Parathyroid adenoma (tissue), 2 donors: ENCODE results near the gene TFB2M.

ENCODE experiments used
- H2AFZ ChIP-seq: fragments of 300-600 bp; sonication (generic); one replicate; pipeline ENCODE4 v1.7.0; 2017; ENCODE audit warnings: antibody characterized with exemption, mild to moderate bottlenecking
- H3K27ac ChIP-seq: fragments of 300-600 bp; sonication (generic); one replicate; pipeline ENCODE4 v1.7.0; 2017
- H3K27me3 ChIP-seq: fragments of 300-600 bp; sonication (generic); one replicate; pipeline ENCODE4 v1.7.0; 2017; ENCODE audit warnings: low read length; ENCODE audit not compliant: control insufficient read depth, insufficient read depth
- H3K36me3 ChIP-seq: fragments of 300-600 bp; sonication (generic); one replicate; pipeline ENCODE4 v1.7.0; 2017; ENCODE audit warnings: low read length; ENCODE audit not compliant: control insufficient read depth, insufficient read depth
- H3K4me1 ChIP-seq: fragments of 300-600 bp; sonication (generic); one replicate; pipeline ENCODE4 v1.7.0; 2017; ENCODE audit warnings: control low read depth
- H3K4me2 ChIP-seq: fragments of 300-600 bp; sonication (generic); one replicate; pipeline ENCODE4 v1.7.0; 2017; ENCODE audit warnings: low read length
- H3K4me3 ChIP-seq: fragments of 300-600 bp; sonication (generic); one replicate; pipeline ENCODE4 v1.7.0; 2017; ENCODE audit warnings: low read depth, low read length
- H3K79me2 ChIP-seq: fragments of 300-600 bp; sonication (generic); one replicate; pipeline ENCODE4 v1.7.0; 2017; ENCODE audit warnings: control low read depth
- H3K9ac ChIP-seq: fragments of 300-600 bp; sonication (generic); one replicate; pipeline ENCODE4 v1.7.0; 2017; ENCODE audit warnings: mild to moderate bottlenecking
- H3K9me3 ChIP-seq: fragments of 300-600 bp; sonication (generic); one replicate; pipeline ENCODE4 v1.7.0; 2017; ENCODE audit warnings: low read length; ENCODE audit not compliant: control insufficient read depth
- CTCF ChIP-seq: fragments of 300-600 bp; sonication (generic); IDR thresholded peaks from one replicate; pipeline ENCODE4 v1.7.0; 2017; ENCODE audit warnings: antibody characterized with exemption, mild to moderate bottlenecking
- donor health status: primary hyperparathyroidism.

The TFB2M gene

GRCh38 chr1:246540738-246541491, 25.1 kb downstream of the TFB2M start:
- H3K36me3 ChIP-seq: peaks cover 3% of the 10 kb centered on the region
- no peak overlapping the region for H3K4me2 ChIP-seq
- H3K9me3 ChIP-seq: no peaks in the 10 kb centered on the region
- no peak for TF ChIP-seq CTCF
- H2AFZ ChIP-seq: no peak overlapping the region
- H3K79me2 ChIP-seq: no peaks in the 10 kb centered on the region
- no peak overlapping the region for H3K27ac ChIP-seq
- no peaks in the 10 kb centered on the region for H3K4me1 ChIP-seq
- H3K4me3 ChIP-seq: no peak overlapping the region
- H3K27me3 ChIP-seq: no peaks in the 10 kb centered on the region
- H3K9ac ChIP-seq: no peak overlapping the region

- no peak overlapping the region for H2AFZ ChIP-seq
- H3K27ac ChIP-seq: no peak overlapping the region
- no peak for TF ChIP-seq CTCF
Observed at GRCh38 chr1:246537887-246538286, 28.2 kb downstream of the TFB2M start.

GRCh38 chr1:246537441-246537840, 28.6 kb downstream of the TFB2M start:
- no peak overlapping the region for H3K4me3 ChIP-seq
- H3K9me3 ChIP-seq: no peaks in the 10 kb centered on the region
- H3K79me2 ChIP-seq: no peaks in the 10 kb centered on the region
- H2AFZ ChIP-seq: no peak overlapping the region
- no peak overlapping the region for H3K9ac ChIP-seq
- H3K27ac ChIP-seq: no peak overlapping the region
- no peak overlapping the region for H3K4me2 ChIP-seq
- H3K36me3 ChIP-seq: peaks cover under 1% of the 10 kb centered on the region
- TF ChIP-seq CTCF: no peak
- no peaks in the 10 kb centered on the region for H3K4me1 ChIP-seq
- no peaks in the 10 kb centered on the region for H3K27me3 ChIP-seq

More at GRCh38 chr1:246537887-246538286, 28.2 kb downstream of the TFB2M start:
- Histone ChIP-seq H3K4me1 (no peaks in the 10 kb centered on the region), H3K9me3 (no peaks in the 10 kb centered on the region), H3K9ac (no peak overlapping the region), H3K27me3 (no peaks in the 10 kb centered on the region), H3K79me2 (no peaks in the 10 kb centered on the region), H3K4me2 (no peak overlapping the region), H3K36me3 (peaks cover 3% of the 10 kb centered on the region), H3K4me3 (no peak overlapping the region)

GRCh38 chr1:246534114-246534513, 31.9 kb downstream of the TFB2M start:
- no peak overlapping the region for H3K9ac ChIP-seq
- H3K27me3 ChIP-seq: no peaks in the 10 kb centered on the region
- no peak overlapping the region for H3K4me3 ChIP-seq
- no peak overlapping the region for H3K4me2 ChIP-seq
- H3K9me3 ChIP-seq: no peaks in the 10 kb centered on the region
- H3K4me1 ChIP-seq: no peaks in the 10 kb centered on the region
- H3K79me2 ChIP-seq: no peaks in the 10 kb centered on the region
- no peak overlapping the region for H3K27ac ChIP-seq
- no peaks in the 10 kb centered on the region for H3K36me3 ChIP-seq
- TF ChIP-seq CTCF: no peak
- H2AFZ ChIP-seq: no peak overlapping the region

GRCh38 chr1:246533371-246533905, 32.6 kb downstream of the TFB2M start:
- Histone ChIP-seq H3K79me2 (no peaks in the 10 kb centered on the region), H3K36me3 (no peaks in the 10 kb centered on the region), H3K9me3 (no peaks in the 10 kb centered on the region), H3K4me2 (no peak overlapping the region), H3K27me3 (no peaks in the 10 kb centered on the region), H3K4me1 (no peaks in the 10 kb centered on the region), H3K4me3 (no peak overlapping the region), H3K27ac (no peak overlapping the region), H2AFZ (no peak overlapping the region), H3K9ac (no peak overlapping the region)
- no peak for TF ChIP-seq CTCF
